GM12878 (cell line): ENCODE results near the gene KBTBD4. TPM values are rescaled to one million over a fixed set of nuclear protein-coding genes. Genes with fewer than 3 reads are reported as not detected.

Experiments used
- ATAC-seq: fragments of 200-7000 bp; cut with Tn5 transposase; 3 replicates; pipeline ENCODE4 v1.9.1; 2020; ENCODE audit warnings: mild to moderate bottlenecking, moderate library complexity
- BruUV-seq: library from RNA; stranded (reverse); fragments of 400-500 nt; replicated peaks from 2 replicates; lab custom pipeline; 2021; lab: Mats Ljungman, UMichigan
- CTCF ChIA-PET: fragments of 300-600 bp; sonication (Branson Sonifier 250); formaldehyde crosslinking; extraction: SDS; loops from one replicate; lab custom pipeline; 2021; ENCODE audit warnings: inconsistent platforms; lab: Yijun Ruan, JAX
- POLR2A ChIA-PET: fragments of 350-600 bp; formaldehyde crosslinking; extraction: SDS; loops from one replicate; lab custom pipeline; 2021; ENCODE audit warnings: inconsistent platforms; lab: Charles Lee
- RAD21 ChIA-PET: fragments of 300-600 bp; sonication (Branson Sonifier 250); formaldehyde crosslinking; loops from one replicate; lab custom pipeline; 2023; ENCODE audit warnings: antibody characterized with exemption; ENCODE audit not compliant: unreplicated experiment; lab: Charles Lee
- SMC1A ChIA-PET: fragments of 300-600 bp; sonication (Branson Sonifier 250); formaldehyde crosslinking; loops from one replicate; lab custom pipeline; 2023; ENCODE audit not compliant: unreplicated experiment, uncharacterized antibody; lab: Charles Lee
- DNase-seq: peaks from one replicate; pipeline ENCODE4 v3.0.0-alpha.2; 2011; ENCODE audit warnings: low read depth, low spot score
- FAIRE-seq: peaks from 3 replicates; lab custom pipeline; 2011; peaks lifted over from hg19 to GRCh38; lab: Jason Lieb, UNC
- H2AFZ ChIP-seq: 2 replicates; pipeline ENCODE4 v1.6.0; 2011; ENCODE audit warnings: low read depth, low read length, control low read depth; ENCODE audit not compliant: control insufficient read depth
- H3K27ac ChIP-seq: 2 replicates; pipeline ENCODE4 v1.5.1; 2011; ENCODE audit warnings: control low read depth; ENCODE audit not compliant: control insufficient read depth, insufficient read depth
- H3K27me3 ChIP-seq, 2 experiments: replicated peaks in 1 of 2; 2 replicates each; pipeline versions ENCODE4 v1.6.0 to v1.6.1; 2011; ENCODE audit warnings: low read length in 1 of 2; ENCODE audit not compliant: control insufficient read depth in 2 of 2, insufficient read depth in 2 of 2
- H3K36me3 ChIP-seq, 2 experiments: 2 replicates each; pipeline ENCODE4 v1.5.1; 2011; ENCODE audit warnings: low read length in 1 of 2; ENCODE audit not compliant: control insufficient read depth in 2 of 2, insufficient read depth in 2 of 2
- H3K4me1 ChIP-seq: 2 replicates; pipeline ENCODE4 v1.6.1; 2011; ENCODE audit warnings: mild to moderate bottlenecking, low read length, moderate library complexity, mixed read lengths; ENCODE audit not compliant: control insufficient read depth, insufficient read depth
- H3K4me2 ChIP-seq: 2 replicates; pipeline ENCODE4 v1.6.0; 2011; ENCODE audit warnings: control low read depth; ENCODE audit not compliant: control insufficient read depth, insufficient read depth
- H3K4me3 ChIP-seq: fragments of 200-600 bp; sonication (generic); 2 replicates; pipeline ENCODE4 v1.5.1; 2016
- H3K79me2 ChIP-seq: 2 replicates; pipeline ENCODE4 v1.6.0; 2011; ENCODE audit warnings: low read length; ENCODE audit not compliant: control insufficient read depth, insufficient read depth
- H3K9ac ChIP-seq: 2 replicates; pipeline ENCODE4 v1.8.0; 2011; ENCODE audit warnings: low read length, control low read depth, mixed read lengths; ENCODE audit not compliant: control insufficient read depth, insufficient read depth
- H3K9me3 ChIP-seq: replicated peaks from 3 replicates; pipeline ENCODE4 v1.5.1; 2011; ENCODE audit warnings: mild to moderate bottlenecking, low read length; ENCODE audit not compliant: control insufficient read depth, insufficient read depth
- H4K20me1 ChIP-seq: 2 replicates; pipeline ENCODE4 v1.6.0; 2011; ENCODE audit not compliant: control insufficient read depth, insufficient read depth
- BCL11A ChIP-seq: IDR thresholded peaks from 2 replicates; pipeline ENCODE4 v1.6.1; 2011; ENCODE audit warnings: low read depth, low read length
- BHLHE40 ChIP-seq, 2 experiments: fragments of 450-650 bp in 1 of 2; IDR thresholded peaks; 2 replicates each; pipeline ENCODE4 v1.6.1; 2011 to 2017; ENCODE audit warnings: low read depth in 2 of 2, borderline replicate concordance in 1 of 2, improper control_type of control experiment in 1 of 2, low read length in 1 of 2, mild to moderate bottlenecking in 1 of 2
- CEBPZ ChIP-seq: fragments of 150-350 bp; IDR thresholded peaks from 2 replicates; pipeline ENCODE4 v1.6.1; 2016; ENCODE audit warnings: low read depth, low read length
- CTCF ChIP-seq, 3 experiments: IDR thresholded peaks in 2 of 3; conservative IDR thresholded peaks in 1 of 3; 2 replicates each; pipeline ENCODE4 v1.5.1; 2011; ENCODE audit warnings: low read depth in 3 of 3, low read length in 3 of 3, mild to moderate bottlenecking in 3 of 3, control low read depth in 2 of 3, moderate library complexity in 2 of 3, inconsistent platforms in 1 of 3, mixed read lengths in 1 of 3; ENCODE audit not compliant: control insufficient read depth in 2 of 3, insufficient read depth in 1 of 3; ENCODE audit errors: extremely low read depth in 1 of 3
- DPF2 ChIP-seq: fragments of 450-650 bp; IDR thresholded peaks from 2 replicates; pipeline ENCODE4 v1.6.1; 2017; ENCODE audit warnings: mild to moderate bottlenecking
- E2F4 ChIP-seq: IDR thresholded peaks from 2 replicates; pipeline ENCODE4 v1.6.1; 2012; ENCODE audit warnings: low read depth, low read length, improper control_type of control experiment
- EP300 ChIP-seq, 2 experiments: fragments of 150-350 bp in 1 of 2; IDR thresholded peaks; 2 replicates each; pipeline ENCODE4 v1.6.1; 2011 to 2012; ENCODE audit warnings: low read depth in 2 of 2, low read length in 2 of 2, borderline replicate concordance in 1 of 2, improper control_type of control experiment in 1 of 2, inconsistent platforms in 1 of 2; ENCODE audit not compliant: control insufficient read depth in 1 of 2
- EZH2 ChIP-seq: IDR thresholded peaks from 2 replicates; pipeline ENCODE4 v1.6.1; 2012; ENCODE audit warnings: low read depth, mild to moderate bottlenecking, control low read depth, inconsistent platforms, low read length, borderline replicate concordance; ENCODE audit not compliant: control insufficient read depth
- IRF4 ChIP-seq: IDR thresholded peaks from 2 replicates; pipeline ENCODE4 v1.6.1; 2011; ENCODE audit warnings: low read depth, low read length
- NRF1 ChIP-seq: conservative IDR thresholded peaks from 2 replicates; pipeline ENCODE4 v1.6.1; 2011; ENCODE audit warnings: mild to moderate bottlenecking, low read depth, low read length, improper control_type of control experiment
- PML ChIP-seq: IDR thresholded peaks from 2 replicates; pipeline ENCODE4 v1.6.1; 2012; ENCODE audit warnings: low read length, inconsistent platforms
- RELB ChIP-seq: fragments of 450-650 bp; IDR thresholded peaks from 2 replicates; pipeline ENCODE4 v1.6.1; 2017; ENCODE audit warnings: low read depth, mild to moderate bottlenecking, moderate library complexity
- TCF12 ChIP-seq: IDR thresholded peaks from 2 replicates; pipeline ENCODE4 v1.6.1; 2011; ENCODE audit warnings: low read depth, mild to moderate bottlenecking, low read length
- TCF7 ChIP-seq: IDR thresholded peaks from 2 replicates; pipeline ENCODE4 v1.6.1; 2014; ENCODE audit warnings: antibody characterized with exemption, borderline replicate concordance
- YY1 ChIP-seq: IDR thresholded peaks from 2 replicates; pipeline ENCODE4 v1.6.1; 2011; ENCODE audit warnings: low read depth, mild to moderate bottlenecking, low read length
- ZBED1 ChIP-seq: IDR thresholded peaks from 2 replicates; pipeline ENCODE4 v1.6.1; 2016; ENCODE audit warnings: borderline replicate concordance
- in situ Hi-C: fragments of 300-500 bp; cut with MboI; formaldehyde crosslinking; loops from 9 replicates; pipeline ENCODE4 v1.14.3; 2018; ENCODE audit warnings: mixed read lengths
- intact Hi-C: fragments of 100-400 bp; cut with micrococcal nuclease; formaldehyde crosslinking; loops from one replicate; pipeline ENCODE4 v1.14.2; 2022; ENCODE audit not compliant: unreplicated experiment
- polyA plus RNA-seq, 11 experiments: library from polyadenylated mRNA; depleted of rRNA in 4 of 11; unstranded in 6 of 11; stranded (reverse) in 5 of 11; fragments of >200 nt; fragmentation: Nextera tagmentation in 4 of 11; fragmentation: Illumina TruSeq in 1 of 11; extraction: Ambion mirVana in 4 of 11; extraction: Trizol in 1 of 11; gene quantifications; 1 replicate in 1 of 11; 2 replicates in 10 of 11; pipeline versions ENCODE4 v1.2.1 to v1.2.3, GENCODE V29; 2011 to 2016; ENCODE audit warnings: inconsistent platforms in 2 of 11, missing spikeins in 2 of 11, low read depth in 1 of 11
- total RNA-seq, 4 experiments: library from RNA; depleted of rRNA in 3 of 4; stranded (reverse); fragments of >200 nt in 3 of 4; fragmentation: Illumina TruSeq in 1 of 4; extraction: Trizol in 1 of 4; gene quantifications; 2 replicates each; pipeline versions ENCODE4 v1.2.1 to v1.2.3, GENCODE V29; 2013 to 2021

KBTBD4 gene
- total and polyA plus RNA-seq, 10 of the 15 experiments (the other 5 are each of a cell fraction or from before 2014, with no cell fraction given) = 18.4 to 46.4 (median 25.7) TPM

- intact Hi-C loops = loop anchor here (5.0 kb wide), 1 partner anchor 34 kb away; no protein-coding TSS in a partner anchor
- Histone ChIP-seq H2AFZ (no peak overlapping the region), H3K27ac (peak overlapping the region; percentile 50; the same call in 1 of the 2 replicates), H3K27me3 (no peaks in the 10 kb centered on the region), H3K9ac (peak overlapping the region; percentile 79), H3K4me3 (peak overlapping the region; percentile 83), H3K79me2 (peaks cover 70% of the 10 kb centered on the region), H3K36me3 (no peaks in the 10 kb centered on the region), H4K20me1 (no peaks in the 10 kb centered on the region), H3K4me2 (peak overlapping the region; percentile 46), H3K4me1 (peaks cover 10% of the 10 kb centered on the region; the same call in 1 of the 2 replicates), H3K9me3 (no peaks in the 10 kb centered on the region)
- BruUV-seq = TSS peak; percentile 52
- peak; percentile 53 for ATAC-seq
- RAD21 ChIA-PET = interaction anchor here (1.1 to 3.5 kb wide), 4 partner anchors 15 to 45 kb away, joined by 3 to 11 read pairs (median 4); partner anchors contain the start of gene PTPMT1
- CTCF ChIA-PET = interaction anchor here (0.9 to 3.2 kb wide), 8 partner anchors 13 to 66 kb away, joined by 3 to 22 read pairs (median 6); no protein-coding TSS in a partner anchor
- POLR2A ChIA-PET = interaction anchor here (0.6 to 3.9 kb wide), 9 partner anchors 12 to 42 kb away, joined by 3 to 16 read pairs (median 6); partner anchors contain the start of genes KBTBD4 and NDUFS3
- FAIRE-seq = peak; percentile 83
- in situ Hi-C loops = no loop called here
- no peak for DNase-seq
- SMC1A ChIA-PET = interaction anchor here (1.1 to 3.6 kb wide), 10 partner anchors 9 to 52 kb away, joined by 3 to 40 read pairs (median 6); partner anchors contain the start of genes KBTBD4 and NDUFS3
- TF ChIP-seq DPF2 (no peak), CEBPZ (no peak), TCF12 (0 out of 2 replicates have a peak, but pooled peaks have one; percentile 14), BCL11A (no peak), BHLHE40 (IDR thresholded peaks at IDR 0.05; ENCODE audit: borderline replicate concordance in 1 of 2, low read depth in 2 of 2, low read length in 1 of 2) (no peak), CTCF (IDR thresholded peaks at IDR 0.05 in 2 of 3, conservative IDR thresholded peaks at IDR 0.05 in 1 of 3; ENCODE audit: control insufficient read depth in 2 of 3, extremely low read depth in 1 of 3, insufficient read depth in 1 of 3, low read depth in 3 of 3, low read length in 3 of 3) (peak; percentile 40 to 63 (median 60)), RELB (0 out of 2 replicates have a peak, but pooled peaks have one; percentile 18), PML (no peak), NRF1 (no peak), YY1 (peak; percentile 47; the same call in 1 of the 2 replicates), IRF4 (no peak), EP300 (IDR thresholded peaks at IDR 0.05; ENCODE audit: borderline replicate concordance in 1 of 2, control insufficient read depth in 1 of 2, low read depth in 2 of 2, low read length in 2 of 2) (no peak), EZH2 (no peak), TCF7 (no peak), ZBED1 (no peak), E2F4 (no peak)
These were observed 27.7 kb downstream of the KBTBD4 start for GRCh38 chr11:47551086-47551485.
